ENCODE results near the gene CGREF1.

GRCh38 chr2:27136751-27137150, 17.8 kb upstream of the CGREF1 start:
- TF ChIP-seq POLR2A (IDR thresholded peaks at IDR 0.05; ENCODE audit: low read depth, low read length) (no peak), SPI1 (IDR thresholded peaks at IDR 0.05; ENCODE audit: low read depth, low read length) (no peak), TAF1 (IDR thresholded peaks at IDR 0.05; ENCODE audit: low read depth, low read length) (no peak), POLR2AphosphoS5 (IDR thresholded peaks at IDR 0.05; ENCODE audit: low read depth, low read length) (no peak)

Data from GM12891 (cell line).